HG03460 (cell line): Measurements from ENCODE around the gene WDR83.
"Not testable (repeated sequence)": the region's sequence is repeated elsewhere in the genome, so short reads cannot be mapped to it uniquely, and the experiment has no call there.

Experiments used
- ATAC-seq: cut with Tn5 transposase; IDR thresholded peaks from one replicate; pipeline ENCODE4 v1.9.1; 2021; ENCODE audit not compliant: unreplicated experiment

WDR83 gene

DNA sequence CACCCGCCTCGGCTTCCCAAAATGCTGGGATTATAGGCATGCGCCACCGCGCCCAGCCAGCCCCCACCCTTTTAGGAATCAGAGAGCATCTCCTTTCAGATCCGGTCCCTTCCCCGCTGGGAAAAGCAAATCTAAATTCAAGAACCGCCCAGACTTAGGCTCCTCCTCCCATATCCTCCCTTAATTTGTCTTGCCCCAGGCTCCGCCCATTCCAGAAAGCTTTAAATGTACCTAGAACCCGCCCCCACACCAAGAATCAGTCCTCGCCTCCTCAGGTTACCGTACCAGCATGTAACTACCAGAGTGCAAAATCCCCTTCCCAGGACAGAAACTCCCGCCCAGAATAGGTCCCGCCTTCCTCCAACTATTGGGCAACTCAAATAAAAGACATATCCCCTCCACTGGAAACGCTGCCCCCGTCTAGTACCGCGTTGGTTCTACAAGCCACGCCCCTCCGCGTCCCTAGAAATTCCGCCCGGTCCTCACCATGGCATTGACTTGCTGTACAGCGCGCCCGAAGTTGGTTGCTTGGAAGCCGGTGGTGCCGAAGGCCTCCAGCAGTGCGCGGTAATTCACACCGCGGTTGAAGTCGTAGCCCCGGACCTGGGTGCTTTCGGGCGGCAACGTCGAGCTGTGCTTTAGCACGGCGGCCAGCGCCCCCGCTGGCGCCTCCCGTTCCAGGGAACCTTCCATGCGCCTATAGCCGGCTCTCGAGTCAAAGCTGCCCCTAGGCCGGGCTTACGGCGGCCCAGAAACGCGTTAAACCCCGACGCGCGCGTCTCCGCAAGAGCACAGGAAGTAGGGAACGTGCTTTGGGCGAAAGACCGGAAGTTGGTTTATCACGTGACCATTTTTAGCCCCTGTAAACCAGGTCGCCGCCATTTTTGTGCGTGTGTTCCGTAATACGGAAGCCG, 14.7 kb downstream of the WDR83 start, which contains the start of gene DHPS:
Gene DHPS, minus strand, starts transcription at position 807 of the 914 bp plus-strand sequence. Its CDS starts 114 bp downstream, at position 693.
- peak; percentile 61 for ATAC-seq

DNA sequence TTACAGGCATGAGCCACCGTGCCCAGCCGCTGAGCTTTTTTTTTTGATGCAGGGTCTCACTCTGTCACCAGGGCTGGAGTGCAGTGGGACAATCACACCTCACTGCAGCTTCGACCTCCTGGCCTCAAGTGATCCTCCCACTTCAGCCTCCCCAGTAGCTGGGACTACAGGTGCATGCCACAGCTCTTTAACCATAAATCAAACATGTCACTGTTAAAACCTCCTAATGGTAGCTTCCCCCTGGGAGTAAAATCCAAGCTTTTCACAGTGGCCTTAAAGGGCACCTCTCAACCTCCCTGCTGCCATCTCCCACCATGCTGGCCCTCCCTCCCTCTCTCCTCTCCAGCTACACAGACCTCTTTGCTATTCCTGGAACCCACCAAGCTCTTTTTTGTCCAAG, 19.2 kb downstream of the WDR83 start:
- no peak for ATAC-seq

DNA sequence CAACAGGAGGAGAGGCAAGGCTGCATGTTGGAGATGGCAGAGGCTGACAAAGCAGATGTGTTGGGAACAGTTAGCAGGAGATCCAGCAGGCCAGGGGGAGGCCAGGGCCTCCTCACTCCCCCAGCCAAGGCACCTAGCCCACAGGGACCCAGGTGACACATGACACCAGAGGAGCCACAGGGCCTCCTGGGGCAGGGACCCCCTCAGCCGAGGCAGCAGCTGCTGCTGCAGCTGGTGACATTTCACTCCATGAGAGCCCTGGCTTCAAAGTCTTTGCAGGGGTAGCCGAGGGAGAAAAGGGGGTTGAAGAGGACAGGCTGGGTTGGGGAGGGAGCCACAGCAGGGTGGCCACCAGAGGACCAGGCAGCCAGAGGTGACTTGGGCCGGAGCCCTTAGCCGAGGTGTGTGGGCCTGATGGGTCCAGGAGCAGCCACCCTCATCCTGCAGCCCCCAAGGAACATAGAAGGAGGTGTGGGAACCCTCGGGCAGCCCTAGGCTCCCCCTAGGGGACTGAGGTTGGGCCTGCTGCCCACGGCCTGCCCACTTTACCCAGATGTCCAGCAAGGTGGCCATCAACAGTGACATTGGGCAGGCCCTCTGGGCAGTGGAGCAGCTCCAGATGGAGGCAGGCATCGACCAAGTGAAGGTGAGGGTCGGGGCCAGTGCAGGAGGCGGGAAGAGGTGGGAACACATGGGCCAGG, 21.0 kb downstream of the WDR83 start, which contains the start of gene GNG14:
Gene GNG14, plus strand, starts transcription at position 503 of the 701 bp plus-strand sequence. Its CDS starts 51 bp downstream, at position 554.
- no peak for ATAC-seq

DNA sequence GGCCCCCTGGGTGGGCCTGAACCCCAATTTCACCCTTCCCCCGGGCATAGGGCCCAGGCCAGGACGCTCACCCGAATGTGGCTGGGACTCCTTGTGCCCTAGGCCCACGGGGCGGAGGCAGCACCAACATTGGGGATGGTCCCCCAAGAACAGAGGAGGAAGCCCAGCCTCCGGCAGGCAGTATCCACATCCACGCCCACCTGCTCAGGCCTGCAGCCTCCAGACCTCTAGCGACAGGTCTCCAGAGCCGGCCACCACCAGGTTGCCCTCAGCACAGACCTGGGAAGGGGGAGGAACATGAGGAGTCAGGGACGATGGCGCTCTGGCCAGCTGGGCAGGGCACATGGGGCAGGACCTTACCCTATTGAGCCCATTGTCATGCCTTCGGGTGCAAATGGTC, 22.4 kb downstream of the WDR83 start:
- ATAC-seq = no peak

GRCh38 chr19:12689581-12690216, 23.1 kb downstream of the WDR83 start:
- ATAC-seq = no peak

DNA sequence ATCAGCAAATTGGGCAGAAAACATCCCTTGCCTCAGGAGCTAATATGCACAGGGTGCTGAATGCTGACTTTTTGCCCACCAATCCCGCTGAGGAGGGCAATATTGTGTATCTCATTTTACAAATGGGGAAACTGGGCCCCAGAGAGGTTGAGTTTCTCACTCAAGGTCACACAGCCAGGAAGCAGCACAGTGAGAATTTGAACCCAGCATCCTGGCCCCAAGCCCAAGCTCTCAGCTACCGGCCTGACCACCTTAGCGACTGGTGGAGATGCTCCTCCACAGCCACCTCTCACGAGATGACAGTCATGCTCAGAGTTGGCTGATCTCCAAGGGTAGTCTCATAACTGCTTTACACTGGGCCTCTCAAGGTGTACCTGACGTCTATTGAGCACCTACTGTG, 26.4 kb downstream of the WDR83 start:
- no peak for ATAC-seq

GRCh38 chr19:12694641-12695040, 28.0 kb downstream of the WDR83 start:
- ATAC-seq = no peak

DNA sequence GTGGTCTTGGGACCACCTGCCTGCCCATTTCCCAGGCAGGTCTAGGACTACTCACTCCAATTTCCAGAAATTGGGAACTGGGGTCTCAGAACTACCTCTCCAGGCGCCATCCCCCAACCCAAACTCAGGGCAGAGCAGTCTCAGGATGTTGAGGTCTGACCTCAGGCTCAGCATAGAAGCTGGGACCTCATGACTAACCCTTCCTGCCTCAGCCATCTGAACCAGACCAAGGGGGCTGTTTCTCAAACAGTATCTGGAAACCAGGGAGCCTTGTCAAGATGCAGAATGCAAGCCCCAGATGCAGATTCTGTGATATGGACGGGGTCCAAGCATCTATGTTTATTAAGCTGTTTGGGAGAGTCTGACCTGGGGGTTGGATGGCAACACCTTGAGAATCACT, 28.5 kb downstream of the WDR83 start:
- no peak for ATAC-seq

DNA sequence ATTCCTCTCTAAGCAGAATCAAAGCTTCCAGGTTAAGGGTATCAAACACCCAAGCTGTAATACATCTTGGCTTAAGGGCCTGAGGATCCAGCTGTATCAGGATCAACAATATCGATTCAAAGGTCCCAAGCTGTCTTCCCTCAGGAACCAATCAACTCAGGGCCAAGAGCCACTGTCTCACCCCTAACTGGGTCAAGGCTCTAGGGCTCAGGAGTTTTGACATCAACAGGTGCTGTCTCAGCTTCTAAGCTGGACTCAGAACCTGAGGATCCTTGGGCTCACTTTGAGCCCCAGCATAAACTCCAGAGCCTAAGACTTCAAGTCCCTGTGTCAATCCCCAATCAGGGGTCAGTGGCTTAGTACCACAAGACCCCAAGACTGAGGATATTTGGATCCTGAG, 28.9 kb downstream of the WDR83 start:
- ATAC-seq = no peak

GRCh38 chr19:12695997-12696365, 29.4 kb downstream of the WDR83 start:
- ATAC-seq = no peak

DNA sequence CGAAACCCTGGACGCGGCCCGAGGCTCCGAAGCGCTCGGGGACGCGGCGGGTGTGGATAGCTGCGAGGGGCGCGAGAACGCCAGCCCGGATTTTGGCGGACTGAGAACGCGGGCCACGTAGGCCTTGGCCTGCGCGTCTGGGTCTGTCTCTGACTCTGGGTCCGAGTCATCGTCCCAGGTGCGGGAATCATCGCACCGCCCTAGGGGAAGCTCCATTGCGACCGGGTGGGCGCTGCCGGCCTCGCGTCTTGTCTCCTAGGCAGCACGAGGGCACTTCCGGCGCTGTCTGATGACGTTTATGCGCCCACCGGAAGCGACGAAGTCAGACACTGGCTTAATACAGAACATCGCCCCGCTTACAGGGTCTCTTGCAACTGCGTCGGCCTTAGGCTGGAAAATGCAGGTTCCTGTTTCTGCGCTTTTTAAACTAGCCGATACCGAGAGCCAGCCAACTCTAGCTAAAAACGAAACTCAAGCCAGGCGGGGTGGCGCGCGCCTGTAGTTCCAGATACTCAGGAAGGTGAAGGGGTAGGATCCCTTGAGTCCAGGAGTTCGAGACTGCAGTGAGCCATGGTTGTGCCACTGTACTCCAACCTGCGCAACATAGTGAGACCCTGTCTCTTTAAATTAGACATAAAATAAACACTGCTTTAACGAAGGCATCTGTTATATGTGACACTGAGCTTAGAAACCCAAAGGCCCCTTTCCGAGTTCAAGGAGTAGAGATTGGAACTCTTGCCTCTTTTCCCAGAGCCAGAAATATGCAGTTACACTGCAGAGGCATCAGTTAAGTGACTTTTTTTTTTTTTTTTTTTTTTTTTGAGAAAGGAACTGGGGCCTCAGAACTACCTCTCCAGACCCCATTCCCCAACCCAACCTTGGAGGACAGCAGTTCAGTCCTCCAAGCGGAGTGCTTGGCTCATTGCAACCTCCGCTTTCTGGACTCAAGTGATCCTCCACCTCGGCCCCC, 30.0 kb downstream of the WDR83 start, which contains the start of gene FBXW9:
Gene FBXW9, minus strand, starts transcription at position 266 of the 970 bp plus-strand sequence. Its CDS starts 50 bp downstream, at position 216.
- ATAC-seq = peak; percentile 79

GRCh38 chr19:12697425-12697824, 30.8 kb downstream of the WDR83 start:
- ATAC-seq = not testable (repeated sequence)

- no peak for ATAC-seq
These were observed 31.5 kb downstream of the WDR83 start for GRCh38 chr19:12698138-12698537.

DNA sequence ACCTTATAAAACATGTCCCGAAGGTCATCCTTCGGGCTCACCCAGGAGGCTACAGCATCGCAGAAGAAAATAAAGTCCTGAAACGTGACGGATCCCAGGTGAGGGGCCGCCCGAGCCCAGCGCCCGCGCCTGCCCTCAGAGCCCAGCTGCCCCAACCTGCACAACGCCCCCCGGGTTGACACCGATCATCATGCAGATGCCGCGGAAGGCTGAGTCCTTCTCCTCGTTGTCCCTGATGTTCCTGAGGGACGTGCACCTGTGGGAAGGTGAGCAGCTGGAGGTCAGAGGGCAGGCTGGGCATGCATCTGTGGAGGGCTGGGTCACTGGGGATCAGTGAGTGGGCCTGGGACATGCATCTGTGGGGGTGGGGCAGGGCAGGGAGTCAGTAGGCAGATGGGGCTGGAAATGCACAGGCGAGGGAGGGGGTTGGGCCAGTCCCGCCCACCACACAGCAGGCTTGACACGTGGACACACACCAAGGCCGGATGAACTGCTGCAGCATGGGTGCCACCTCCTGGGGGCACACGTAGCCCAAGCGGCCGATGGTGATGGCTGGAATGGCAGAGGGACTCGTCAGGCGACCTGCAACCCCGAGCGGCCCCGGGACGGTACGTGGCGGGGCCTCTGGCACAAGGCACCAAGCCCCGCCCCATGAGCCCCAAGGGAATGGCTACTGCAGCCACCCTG, 35.1 kb downstream of the WDR83 start:
- ATAC-seq = no peak

DNA sequence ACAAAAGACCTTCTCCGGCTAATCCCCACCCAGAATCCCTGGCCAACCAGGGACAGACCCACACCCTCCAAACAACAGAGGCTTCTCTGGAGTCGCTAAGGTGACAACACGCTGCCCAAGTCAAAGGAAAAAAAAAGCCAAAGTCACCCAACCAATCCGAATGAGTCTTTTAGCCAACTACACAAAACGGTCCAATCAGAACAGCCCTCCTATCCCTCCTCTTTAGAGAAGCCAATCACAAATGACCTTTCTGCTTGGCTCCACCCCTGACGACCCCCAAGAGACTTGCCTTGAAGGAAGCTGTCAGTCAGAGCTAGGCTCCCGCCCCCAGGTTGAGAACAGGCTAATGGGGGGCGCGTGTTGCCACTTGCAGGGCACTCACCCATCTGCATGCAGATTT, 36.4 kb downstream of the WDR83 start:
- no peak for ATAC-seq

- ATAC-seq = no peak
These were observed 38.6 kb downstream of the WDR83 start for GRCh38 chr19:12705169-12705568.

DNA sequence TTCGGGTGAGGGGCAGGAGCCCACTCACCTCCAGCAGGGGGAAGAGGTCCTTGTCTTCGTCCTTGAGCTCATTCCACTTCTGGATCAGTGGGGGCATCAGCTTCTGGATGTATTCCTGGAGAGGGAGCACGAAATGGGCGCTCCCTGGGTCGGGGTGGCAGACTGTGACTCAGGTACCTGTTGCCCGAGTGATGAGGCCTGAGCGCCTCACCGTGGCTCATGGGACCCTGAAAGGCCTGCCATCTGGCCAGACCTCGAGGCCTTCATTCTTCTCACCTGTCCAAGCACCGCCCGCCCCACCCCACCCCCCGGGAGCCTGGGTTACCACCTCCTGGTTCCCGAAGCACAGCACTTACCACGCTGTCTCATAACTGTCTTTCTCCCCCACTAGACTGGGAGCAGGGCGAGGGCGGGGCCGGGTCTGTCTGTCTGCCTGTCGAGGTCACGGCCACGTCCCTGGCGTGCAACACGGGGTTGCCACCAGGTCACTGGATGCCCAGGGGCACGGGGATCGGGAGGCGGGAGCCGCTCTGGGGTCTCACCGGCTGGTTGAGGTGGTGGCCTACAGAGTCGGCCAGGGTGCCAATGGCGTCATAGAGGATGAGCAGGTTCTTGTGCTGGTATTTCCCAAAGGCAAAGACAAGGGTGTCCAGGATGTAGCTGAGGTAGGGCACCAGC, 39.2 kb downstream of the WDR83 start:
- no peak for ATAC-seq

DNA sequence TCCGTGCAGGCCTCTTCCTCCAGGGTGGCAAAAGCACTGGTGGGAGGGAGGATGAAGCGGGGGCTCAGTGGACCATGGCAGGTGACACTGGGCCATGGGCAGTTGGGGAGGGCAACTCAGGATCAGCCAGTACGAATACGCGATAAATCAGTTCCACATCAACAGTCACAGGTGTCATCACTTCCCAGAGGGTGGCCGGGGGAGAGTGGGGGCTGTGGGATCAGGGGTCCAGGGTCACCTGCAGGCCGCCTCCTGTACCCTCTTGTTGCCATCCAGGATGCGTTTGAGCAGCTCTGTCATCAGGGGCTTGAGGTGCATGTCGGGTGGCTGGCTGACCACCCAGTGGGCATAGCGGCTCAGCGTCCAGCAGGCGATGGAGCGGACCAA, 39.7 kb downstream of the WDR83 start:
- no peak for ATAC-seq

GRCh38 chr19:12708641-12709040, 42.0 kb downstream of the WDR83 start:
- ATAC-seq = no peak
